B cell (primary cell): ENCODE measurements around the gene PAPOLB. TPM values are rescaled to one million over a fixed set of nuclear protein-coding genes. Genes with fewer than 3 reads are reported as not detected.
A peak's percentile ranks its signal among the peaks of the same experiment; 100 is the strongest.

Experiments used
- ATAC-seq: fragments of 200-7000 bp; cut with Tn5 transposase; one replicate; pipeline ENCODE4 v1.10.0; 2021; ENCODE audit warnings: low read depth, mild to moderate bottlenecking, moderate number of reproducible peaks, moderate library complexity
- CTCF ChIA-PET: fragments of 350-600 bp; sonication (Branson Sonifier 250); formaldehyde crosslinking; loops from one replicate; lab custom pipeline; 2021; ENCODE audit warnings: antibody characterized with exemption, inconsistent platforms; lab: Charles Lee
- POLR2A ChIA-PET: fragments of 350-600 bp; sonication (Branson Sonifier 250); formaldehyde crosslinking; loops from one replicate; lab custom pipeline; 2021; ENCODE audit warnings: antibody characterized with exemption; lab: Charles Lee
- DNase-seq: peaks from one replicate; pipeline ENCODE4 v3.0.0; 2013
- H2AFZ ChIP-seq: 2 replicates; pipeline ENCODE4 v1.6.1; 2012; ENCODE audit warnings: mild to moderate bottlenecking, low read depth, low read length; ENCODE audit not compliant: insufficient read depth, poor library complexity, severe bottlenecking
- H3K27ac ChIP-seq, 2 donors: 1 replicate in 1 of 2; 2 replicates in 1 of 2; pipeline ENCODE4 v1.5.1; 2012 to 2013; ENCODE audit warnings: low read length in 2 of 2, mild to moderate bottlenecking in 2 of 2, moderate library complexity in 1 of 2
- H3K27me3 ChIP-seq, 4 experiments: fragments of 200-600 bp in 1 of 4; sonication (generic) in 1 of 4; replicated peaks in 1 of 4; 1 replicate in 2 of 4; 2 replicates in 2 of 4; pipeline versions ENCODE4 v1.6.1 to v1.7.0; 2013 to 2016; ENCODE audit warnings: low read length in 3 of 4, mild to moderate bottlenecking in 2 of 4, mixed read lengths in 1 of 4, moderate library complexity in 1 of 4; ENCODE audit not compliant: insufficient read depth in 4 of 4, control insufficient read depth in 3 of 4; ENCODE audit errors: control extremely low read depth in 1 of 4
- H3K36me3 ChIP-seq, 2 experiments: replicated peaks in 1 of 2; 1 replicate in 1 of 2; 2 replicates in 1 of 2; pipeline versions ENCODE4 v1.6.1 to v1.7.1; 2013; ENCODE audit warnings: low read length in 1 of 2; ENCODE audit not compliant: insufficient read depth in 2 of 2, control insufficient read depth in 1 of 2; ENCODE audit errors: control extremely low read depth in 1 of 2, extremely low read depth in 1 of 2
- H3K4me1 ChIP-seq, 2 donors: fragments of 200-600 bp in 1 of 2; sonication (generic) in 1 of 2; 1 replicate in 1 of 2; 2 replicates in 1 of 2; pipeline versions ENCODE4 v1.5.1 to v1.6.1; 2013 to 2017; ENCODE audit warnings: low read length in 2 of 2; ENCODE audit not compliant: control insufficient read depth in 2 of 2, insufficient read depth in 2 of 2
- H3K4me2 ChIP-seq: replicated peaks from 2 replicates; pipeline ENCODE3; 2012; ENCODE audit warnings: mild to moderate bottlenecking, low read depth, low read length; ENCODE audit not compliant: poor library complexity, severe bottlenecking
- H3K4me3 ChIP-seq, 5 experiments: fragments of 200-600 bp in 1 of 5; sonication (generic) in 1 of 5; 1 replicate in 3 of 5; 2 replicates in 2 of 5; pipeline versions ENCODE4 v1.5.1 to v1.7.0; 2011 to 2016; ENCODE audit warnings: low read length in 4 of 5, mild to moderate bottlenecking in 4 of 5, low read depth in 2 of 5, control low read depth in 1 of 5, moderate library complexity in 1 of 5; ENCODE audit not compliant: insufficient read depth in 1 of 5; ENCODE audit errors: control extremely low read depth in 1 of 5, extremely low read depth in 1 of 5
- H3K79me2 ChIP-seq: fragments of 200-600 bp; sonication (generic); one replicate; pipeline ENCODE4 v1.6.0; 2016; ENCODE audit warnings: low read length; ENCODE audit not compliant: control insufficient read depth, insufficient read depth
- H3K9ac ChIP-seq: fragments of 200-600 bp; sonication (generic); 2 replicates; pipeline ENCODE4 v1.6.1; 2017; ENCODE audit warnings: mild to moderate bottlenecking, low read length, moderate library complexity
- H3K9me3 ChIP-seq, 3 donors: one replicate each; pipeline versions ENCODE4 v1.6.1 to v1.7.1; 2013; ENCODE audit warnings: low read length in 2 of 3; ENCODE audit not compliant: control insufficient read depth in 2 of 3, insufficient read depth in 1 of 3; ENCODE audit errors: control extremely low read depth in 1 of 3
- H4K20me1 ChIP-seq: 2 replicates; pipeline ENCODE4 v1.6.0; 2012; ENCODE audit warnings: mild to moderate bottlenecking, low read length; ENCODE audit not compliant: insufficient read depth, control insufficient read depth, poor library complexity, severe bottlenecking
- H3K27ac Mint-ChIP-seq: one replicate; pipeline ENCODE4 v1.8.0; 2021; ENCODE audit warnings: mixed read lengths
- H3K27me3 Mint-ChIP-seq: one replicate; pipeline ENCODE4 v1.8.0; 2021; ENCODE audit warnings: mixed read lengths
- H3K4me1 Mint-ChIP-seq: one replicate; pipeline ENCODE4 v1.8.0; 2021; ENCODE audit warnings: mixed read lengths
- H3K4me3 Mint-ChIP-seq: one replicate; pipeline ENCODE4 v1.8.0; 2021; ENCODE audit warnings: mixed read lengths
- H3K9me3 Mint-ChIP-seq: one replicate; pipeline ENCODE4 v1.8.0; 2022; ENCODE audit warnings: mixed read lengths; ENCODE audit not compliant: insufficient read depth
- CTCF ChIP-seq: fragments of 200-600 bp; IDR thresholded peaks from one replicate; pipeline ENCODE4 v1.8.0; 2022; ENCODE audit warnings: antibody characterized with exemption, mild to moderate bottlenecking
- EZH2 ChIP-seq: IDR thresholded peaks from 2 replicates; pipeline ENCODE4 v1.6.1; 2012; ENCODE audit warnings: borderline replicate concordance, low read depth, mild to moderate bottlenecking, moderate library complexity, low read length; ENCODE audit not compliant: insufficient read depth, poor library complexity, severe bottlenecking
- WGBS: methylation state at CpG from one replicate; pipeline ENCODE4 v1.1.5; 2013; ENCODE audit warnings: missing lambda C conversion rate; ENCODE audit not compliant: insufficient coverage; 5-methylcytosine and 5-hydroxymethylcytosine counted together
- intact Hi-C: fragments of 100-400 bp; cut with micrococcal nuclease; formaldehyde crosslinking; loops from one replicate; pipeline ENCODE4 v1.10.0; 2022
- polyA plus RNA-seq: library from polyadenylated mRNA; depleted of rRNA; stranded (reverse); fragments of >200 nt; gene quantifications from 2 replicates; pipeline ENCODE4 v1.2.3, GENCODE V29; 2012
- total RNA-seq, 2 donors: library from RNA; stranded (reverse); fragments of 120-200 nt in 1 of 2; gene quantifications; 1 replicate in 1 of 2; 2 replicates in 1 of 2; pipeline versions ENCODE4 v1.2.3 to v1.2.4, GENCODE V29; 2013 to 2022

Gene PAPOLB
- total and polyA plus RNA-seq, 2 donors (not counting 1 experiment from before 2014, with no cell fraction given), result not detected

GRCh38 chr7:4830176-4830575, 31.7 kb downstream of the PAPOLB start:
- no peaks in the 10 kb centered on the region for H3K4me1 ChIP-seq
- intact Hi-C loops, result loop anchor here (5.0 kb wide), 1 partner anchor 622 kb away; no protein-coding TSS in a partner anchor

More at GRCh38 chr7:4830176-4830575, 31.7 kb downstream of the PAPOLB start:
- no peak overlapping the region for H3K27ac Mint-ChIP-seq
- H3K4me2 ChIP-seq, result no peak overlapping the region
- H3K9me3 Mint-ChIP-seq, result no peaks in the 10 kb centered on the region
- H3K79me2 ChIP-seq, result no peaks in the 10 kb centered on the region
- H4K20me1 ChIP-seq, result no peaks in the 10 kb centered on the region
- peaks cover 0 to 14% (median 0%) of the 10 kb centered on the region in 3 donors for H3K9me3 ChIP-seq
- H3K4me3 Mint-ChIP-seq, result no peak overlapping the region
- H3K36me3 ChIP-seq, result no peaks in the 10 kb centered on the region
- ChIA-PET CTCF (interaction anchor here (2.7 kb wide), 1 partner anchor 256 kb away, joined by 24 read pairs; no protein-coding TSS in a partner anchor), POLR2A (no interaction called here)
- peak; percentile 72 for ATAC-seq
- H2AFZ ChIP-seq, result no peak overlapping the region
- H3K9ac ChIP-seq, result no peak overlapping the region
- H3K27me3 ChIP-seq, result no peaks in the 10 kb centered on the region
- TF ChIP-seq EZH2 (no peak), CTCF (peak; percentile 64)
- no peak overlapping the region for H3K27ac ChIP-seq
- DNase-seq, result peak; percentile 63
- no peaks in the 10 kb centered on the region for H3K4me1 Mint-ChIP-seq
- no peaks in the 10 kb centered on the region for H3K27me3 Mint-ChIP-seq
- H3K4me3 ChIP-seq, result no peak overlapping the region
- 21% methylated on average over 9 of the region's 14 CpGs for WGBS
